ENCODE measurements around the gene TSFM. TPM values are rescaled to one million over a fixed set of nuclear protein-coding genes. Genes with fewer than 3 reads are reported as not detected.

The TSFM gene
- total and polyA plus RNA-seq, 2 of the 4 experiments (the other 2 are of a cell fraction) = 11.5 to 14.0 TPM

GRCh38 chr12:57800965-57801364, 18.4 kb downstream of the TSFM start:
- peaks cover 8 to 13% of the 10 kb centered on the region in 2 experiments; a peak in 3 of 4 replicates for H3K79me1 ChIP-seq (ENCODE audit: low read depth in 1 of 2, low read length in 2 of 2)
- no peak overlapping the region for H3K4me3 ChIP-seq (ENCODE audit: insufficient read depth, low read depth, low read length)
- POLR2A ChIA-PET (ENCODE audit: unreplicated experiment) = no interaction called here
- H4K91ac ChIP-seq (ENCODE audit: insufficient read depth, low read depth, low read length) = no peak overlapping the region
- H3K4me2 ChIP-seq (ENCODE audit: low read depth, low read length) = no peak overlapping the region
- 0 out of 2 replicates have a peak, but pooled peaks cover 2% of the 10 kb centered on the region for H3K9me1 ChIP-seq (ENCODE audit: insufficient read depth, low read length)
- no peak overlapping the region for H3K27ac ChIP-seq (ENCODE audit: insufficient read depth, low read length)
- intact Hi-C loops (cut with micrococcal nuclease) (no loop called here), in situ Hi-C loops (cut with MboI; ENCODE audit: low sequenced_read_pairs) (no loop called here), dilution Hi-C loops (cut with HindIII; ENCODE audit: low sequenced_read_pairs, unreplicated experiment) (no loop called here)
- H3K4ac ChIP-seq (ENCODE audit: low read depth, low read length) = no peak overlapping the region
- H4K5ac ChIP-seq (ENCODE audit: low read depth, low read length) = no peak overlapping the region
- H3K23ac ChIP-seq (ENCODE audit: low read depth, low read length) = no peak overlapping the region
- no peak overlapping the region for H4K8ac ChIP-seq (ENCODE audit: low read depth in 2 of 2, low read length in 2 of 2)
- H3K27me3 ChIP-seq (ENCODE audit: control insufficient read depth, insufficient read depth, low read length) = no peaks in the 10 kb centered on the region
- H3K14ac ChIP-seq (replicated peaks; ENCODE audit: low read depth, low read length) = no peak overlapping the region
- no peak overlapping the region for H3K18ac ChIP-seq (ENCODE audit: low read depth, low read length)
- no peak overlapping the region for H2AK9ac ChIP-seq (replicated peaks; ENCODE audit: low read depth, low read length, poor library complexity)
- no peak overlapping the region for H2AFZ ChIP-seq (replicated peaks; ENCODE audit: low read length, poor library complexity)
- DNase-seq = no peak
- H2BK120ac ChIP-seq (ENCODE audit: low read depth, low read length) = no peak overlapping the region
- BruUV-seq (replicated peaks) = no TSS peak
- H3K56ac ChIP-seq (ENCODE audit: extremely low read depth, insufficient read depth, low read length) = no peak overlapping the region
- CTCF ChIA-PET = no interaction called here
- H2AK5ac ChIP-seq (ENCODE audit: low read depth, low read length) = no peak overlapping the region
- peaks cover 39% of the 10 kb centered on the region for H3K36me3 ChIP-seq (ENCODE audit: control insufficient read depth, insufficient read depth, low read length)
- no peaks in the 10 kb centered on the region; the same call in 1 of the 2 replicates for H4K20me1 ChIP-seq (ENCODE audit: insufficient read depth, low read length)
- H3K9ac ChIP-seq (ENCODE audit: low read depth, low read length) = no peak overlapping the region
- no peaks in the 10 kb centered on the region for H3K9me3 ChIP-seq (ENCODE audit: control insufficient read depth, insufficient read depth, low read length)
- TF ChIP-seq NFE2L2 (IDR thresholded peaks at IDR 0.05; ENCODE audit: low read depth, low read length) (no peak), RCOR1 (IDR thresholded peaks at IDR 0.05; ENCODE audit: insufficient replicate concordance, low read length) (no peak), CEBPB (IDR thresholded peaks at IDR 0.05; ENCODE audit: low read depth, low read length) (no peak), USF2 (IDR thresholded peaks at IDR 0.05; ENCODE audit: low read depth, low read length) (no peak), MXI1 (IDR thresholded peaks at IDR 0.05; ENCODE audit: borderline replicate concordance, low read depth, low read length) (no peak), POLR2A (IDR thresholded peaks at IDR 0.05; ENCODE audit: low read depth, low read length) (no peak), CTCF (conservative IDR thresholded peaks at IDR 0.05; ENCODE audit: low read depth, low read length) (no peak), BHLHE40 (IDR thresholded peaks at IDR 0.05; ENCODE audit: low read depth, low read length) (no peak), RFX5 (IDR thresholded peaks at IDR 0.05; ENCODE audit: low read depth, low read length) (no peak), CHD1 (IDR thresholded peaks at IDR 0.05; ENCODE audit: low read depth, low read length) (no peak), SMC3 (IDR thresholded peaks at IDR 0.05; ENCODE audit: low read depth, low read length) (no peak), FOS (IDR thresholded peaks at IDR 0.05; ENCODE audit: low read depth, low read length) (no peak), MAZ (IDR thresholded peaks at IDR 0.05; ENCODE audit: borderline replicate concordance, low read depth, low read length) (no peak), ELK1 (IDR thresholded peaks at IDR 0.05; ENCODE audit: borderline replicate concordance, low read depth, low read length) (no peak), RAD21 (IDR thresholded peaks at IDR 0.05; ENCODE audit: low read length) (no peak), MAFK (IDR thresholded peaks at IDR 0.05; ENCODE audit: low read depth, low read length) (no peak)
- no peak overlapping the region for H2BK20ac ChIP-seq (ENCODE audit: low read depth, low read length)
- no peaks in the 10 kb centered on the region for H3K4me1 ChIP-seq (ENCODE audit: control insufficient read depth, insufficient read depth, low read length)
- H2BK15ac ChIP-seq (ENCODE audit: low read depth, low read length) = no peak overlapping the region
- no CpG with 5 or more reads among the region's 3 CpGs for WGBS, 2 experiments (ENCODE audit: extremely low coverage in 2 of 2, insufficient read length in 1 of 2)
- H2BK5ac ChIP-seq (ENCODE audit: low read depth, low read length, poor library complexity, severe bottlenecking) = no peak overlapping the region
- no peak for ATAC-seq (ENCODE audit: low read depth)
